Neuronal stem cell (in vitro differentiated cells): ENCODE results near the gene GJB6.

Experiments used
- DNase-seq: peaks from one replicate; pipeline ENCODE4 v3.0.0-alpha.2; 2013; ENCODE audit warnings: low spot score
- H2AFZ ChIP-seq: one replicate; pipeline ENCODE4 v1.6.1; 2013; ENCODE audit warnings: mild to moderate bottlenecking, low read length, inconsistent platforms
- H2AK5ac ChIP-seq: 2 replicates; pipeline ENCODE4 v1.6.1; 2013; ENCODE audit warnings: low read depth, mild to moderate bottlenecking, inconsistent platforms, low read length, moderate library complexity, mixed read lengths
- H2BK120ac ChIP-seq: 2 replicates; pipeline ENCODE4 v1.6.1; 2013; ENCODE audit warnings: low read depth, mild to moderate bottlenecking, inconsistent platforms, low read length, moderate library complexity, mixed read lengths
- H2BK12ac ChIP-seq: one replicate; pipeline ENCODE4 v1.6.1; 2013; ENCODE audit warnings: low read length, inconsistent platforms
- H2BK15ac ChIP-seq: 2 replicates; pipeline ENCODE4 v1.6.1; 2013; ENCODE audit warnings: mild to moderate bottlenecking, low read length, inconsistent platforms, mixed read lengths
- H2BK5ac ChIP-seq: one replicate; pipeline ENCODE4 v1.6.1; 2013; ENCODE audit warnings: inconsistent platforms, mild to moderate bottlenecking, low read length, moderate library complexity
- H3K14ac ChIP-seq: one replicate; pipeline ENCODE4 v1.6.1; 2013; ENCODE audit warnings: low read length, inconsistent platforms
- H3K18ac ChIP-seq: 2 replicates; pipeline ENCODE4 v1.6.1; 2013; ENCODE audit warnings: low read length, inconsistent platforms
- H3K23ac ChIP-seq: 2 replicates; pipeline ENCODE4 v1.6.1; 2013; ENCODE audit warnings: low read depth, mild to moderate bottlenecking, mixed read lengths, low read length, inconsistent platforms; ENCODE audit not compliant: poor library complexity
- H3K27ac ChIP-seq: replicated peaks from 3 replicates; pipeline ENCODE4 v1.5.1; 2013; ENCODE audit warnings: low read length, inconsistent platforms
- H3K27me3 ChIP-seq, 3 experiments: 2 replicates each; pipeline ENCODE4 v1.6.1; 2013; ENCODE audit warnings: low read length in 3 of 3, mild to moderate bottlenecking in 2 of 3, inconsistent platforms in 1 of 3, low read depth in 1 of 3, mixed read lengths in 1 of 3, moderate library complexity in 1 of 3; ENCODE audit not compliant: control insufficient read depth in 3 of 3, insufficient read depth in 3 of 3
- H3K36me3 ChIP-seq, 2 donors: replicated peaks in 1 of 2; 2 replicates each; pipeline ENCODE4 v1.6.1; 2013; ENCODE audit warnings: low read length in 2 of 2; ENCODE audit not compliant: control insufficient read depth in 2 of 2, insufficient read depth in 2 of 2
- H3K4ac ChIP-seq: 2 replicates; pipeline ENCODE4 v1.6.1; 2013; ENCODE audit warnings: inconsistent platforms, mild to moderate bottlenecking, low read length, moderate library complexity
- H3K4me1 ChIP-seq, 2 donors: 1 replicate in 1 of 2; 2 replicates in 1 of 2; pipeline ENCODE4 v1.6.1; 2013; ENCODE audit warnings: low read length in 2 of 2, low read depth in 1 of 2; ENCODE audit not compliant: control insufficient read depth in 2 of 2, insufficient read depth in 1 of 2
- H3K4me2 ChIP-seq: one replicate; pipeline ENCODE4 v1.6.1; 2013; ENCODE audit warnings: mild to moderate bottlenecking, low read length, inconsistent platforms; ENCODE audit not compliant: insufficient read depth, poor library complexity, severe bottlenecking
- H3K4me3 ChIP-seq, 2 donors: 2 replicates each; pipeline ENCODE4 v1.5.1; 2013; ENCODE audit warnings: low read length in 2 of 2, mild to moderate bottlenecking in 2 of 2, inconsistent platforms in 1 of 2, moderate library complexity in 1 of 2
- H3K79me1 ChIP-seq: one replicate; pipeline ENCODE4 v1.6.1; 2013; ENCODE audit warnings: low read depth, mild to moderate bottlenecking, inconsistent platforms, low read length, moderate library complexity
- H3K9ac ChIP-seq: one replicate; pipeline ENCODE4 v1.6.1; 2013; ENCODE audit warnings: mild to moderate bottlenecking, low read depth, low read length, inconsistent platforms; ENCODE audit not compliant: poor library complexity
- H3K9me3 ChIP-seq, 2 donors: replicated peaks in 1 of 2; 2 replicates each; pipeline versions ENCODE3 to v1.6.1; 2013; ENCODE audit warnings: low read length in 2 of 2, mild to moderate bottlenecking in 2 of 2, inconsistent platforms in 1 of 2, low read depth in 1 of 2, mixed read lengths in 1 of 2, moderate library complexity in 1 of 2; ENCODE audit not compliant: control insufficient read depth in 2 of 2, insufficient read depth in 1 of 2
- H4K8ac ChIP-seq: one replicate; pipeline ENCODE4 v1.6.1; 2013; ENCODE audit warnings: low read depth, mild to moderate bottlenecking, inconsistent platforms, low read length, moderate library complexity
- H4K91ac ChIP-seq: one replicate; pipeline ENCODE4 v1.6.1; 2013; ENCODE audit warnings: low read length, low read depth, mild to moderate bottlenecking, inconsistent platforms; ENCODE audit not compliant: poor library complexity
- WGBS, 2 donors: extraction: QIAGEN DNeasy Blood & Tissue Kit; methylation state at CpG; one replicate each; pipeline ENCODE4 v1.1.7; 2013; ENCODE audit warnings: missing lambda C conversion rate in 2 of 2, mixed read lengths in 1 of 2; ENCODE audit not compliant: insufficient read length in 2 of 2, insufficient replicate concordance in 1 of 2; ENCODE audit errors: extremely low coverage in 2 of 2; 5-methylcytosine and 5-hydroxymethylcytosine counted together

Gene GJB6

GRCh38 chr13:20193162-20193906, 38.8 kb downstream of the GJB6 start:
- Histone ChIP-seq H4K91ac (no peak overlapping the region), H3K23ac (no peak overlapping the region), H2AFZ (peak overlapping the region; percentile 89), H3K27ac (no peak overlapping the region), H3K36me3 (no peaks in the 10 kb centered on the region), H3K14ac (no peak overlapping the region), H2BK120ac (no peak overlapping the region), H3K9me3 (peaks cover 2 to 3% of the 10 kb centered on the region in 2 donors), H3K27me3 (peaks cover 25 to 84% (median 68%) of the 10 kb centered on the region in 3 experiments), H2AK5ac (no peak overlapping the region), H3K18ac (no peak overlapping the region), H3K4me3 (peak overlapping the region in 1 of 2 donors; percentile 59), H3K4me1 (peaks cover 3 to 6% of the 10 kb centered on the region in 2 donors), H3K79me1 (no peaks in the 10 kb centered on the region), H3K4me2 (peak overlapping the region; percentile 96), H4K8ac (no peak overlapping the region), H2BK12ac (no peak overlapping the region), H3K9ac (no peak overlapping the region), H3K4ac (no peak overlapping the region), H2BK15ac (no peak overlapping the region), H2BK5ac (no peak overlapping the region)
- WGBS, 2 donors = no CpG with 5 or more reads among the region's 53 CpGs
- DNase-seq = no peak

DNA sequence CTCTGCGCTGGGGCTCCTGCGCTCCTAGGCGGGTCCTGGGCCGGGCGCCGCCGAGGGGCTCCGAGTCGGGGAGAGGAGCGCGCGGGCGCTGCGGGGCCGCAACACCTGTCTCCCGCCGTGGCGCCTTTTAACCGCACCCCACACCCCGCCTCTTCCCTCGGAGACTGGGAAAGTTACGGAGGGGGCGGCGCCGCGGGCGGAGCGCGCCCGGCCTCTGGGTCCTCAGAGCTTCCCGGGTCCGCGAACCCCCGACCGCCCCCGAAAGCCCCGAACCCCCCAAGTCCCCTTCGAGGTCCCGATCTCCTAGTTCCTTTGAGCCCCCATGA, 39.3 kb downstream of the GJB6 start, which contains the start of gene GJB2:
GJB2 (minus strand) TSS at position 103 of the 326 bp plus-strand sequence. CDS start 3,357 bp downstream, outside the sequence.
- H3K4me1 ChIP-seq = peaks cover 3 to 6% of the 10 kb centered on the region in 2 donors
- no peak within 1 kb of the TSS for H4K91ac ChIP-seq
- DNase-seq = no peak
- no peaks in the 10 kb centered on the region for H3K79me1 ChIP-seq
- H3K18ac ChIP-seq = peak within 1 kb of the TSS; percentile 2
- H3K9ac ChIP-seq = peak within 1 kb of the TSS; percentile 25
- H2AFZ ChIP-seq = peak within 1 kb of the TSS; percentile 89
- H2BK120ac ChIP-seq = no peak within 1 kb of the TSS
- peak within 1 kb of the TSS; percentile 96 for H3K4me2 ChIP-seq
- no CpG with 5 or more reads among the region's 39 CpGs for WGBS, 2 donors
- no peak within 1 kb of the TSS for H2AK5ac ChIP-seq
- peak within 1 kb of the TSS; percentile 32 for H2BK5ac ChIP-seq
- peaks cover 2 to 3% of the 10 kb centered on the region in 2 donors for H3K9me3 ChIP-seq
- no peak within 1 kb of the TSS for H3K4ac ChIP-seq
- no peak within 1 kb of the TSS for H4K8ac ChIP-seq
- peak within 1 kb of the TSS; percentile 68 for H3K23ac ChIP-seq
- H3K27ac ChIP-seq = no peak within 1 kb of the TSS
- H2BK15ac ChIP-seq = peak within 1 kb of the TSS; percentile 52
- H3K27me3 ChIP-seq = peaks cover 25 to 89% (median 68%) of the 10 kb centered on the region in 3 experiments
- no peaks in the 10 kb centered on the region for H3K36me3 ChIP-seq
- peak within 1 kb of the TSS; percentile 27 to 74 for H3K4me3 ChIP-seq
- H2BK12ac ChIP-seq = no peak within 1 kb of the TSS
- no peak within 1 kb of the TSS for H3K14ac ChIP-seq

GRCh38 chr13:20192158-20192835, 39.8 kb downstream of the GJB6 start:
- Histone ChIP-seq H3K79me1 (no peaks in the 10 kb centered on the region), H3K4me2 (peak overlapping the region; percentile 96), H3K9me3 (peaks cover 2 to 3% of the 10 kb centered on the region in 2 donors), H2BK120ac (no peak overlapping the region), H3K27me3 (peaks cover 25 to 94% (median 68%) of the 10 kb centered on the region in 3 experiments), H3K27ac (no peak overlapping the region), H3K18ac (no peak overlapping the region), H3K4ac (no peak overlapping the region), H3K23ac (peak overlapping the region; percentile 68), H4K91ac (no peak overlapping the region), H2BK12ac (no peak overlapping the region), H3K36me3 (no peaks in the 10 kb centered on the region), H2BK15ac (peak overlapping the region; percentile 52), H3K4me3 (peak overlapping the region; percentile 27 to 74), H3K4me1 (peaks cover 3 to 6% of the 10 kb centered on the region in 2 donors), H4K8ac (no peak overlapping the region), H2AK5ac (no peak overlapping the region), H3K9ac (peak overlapping the region; percentile 25), H2AFZ (peak overlapping the region; percentile 89), H2BK5ac (peak overlapping the region; percentile 32), H3K14ac (no peak overlapping the region)
- no peak for DNase-seq
- no CpG with 5 or more reads among the region's 73 CpGs for WGBS, 2 donors
